ENCODE data around the gene RNF13.

DNA sequence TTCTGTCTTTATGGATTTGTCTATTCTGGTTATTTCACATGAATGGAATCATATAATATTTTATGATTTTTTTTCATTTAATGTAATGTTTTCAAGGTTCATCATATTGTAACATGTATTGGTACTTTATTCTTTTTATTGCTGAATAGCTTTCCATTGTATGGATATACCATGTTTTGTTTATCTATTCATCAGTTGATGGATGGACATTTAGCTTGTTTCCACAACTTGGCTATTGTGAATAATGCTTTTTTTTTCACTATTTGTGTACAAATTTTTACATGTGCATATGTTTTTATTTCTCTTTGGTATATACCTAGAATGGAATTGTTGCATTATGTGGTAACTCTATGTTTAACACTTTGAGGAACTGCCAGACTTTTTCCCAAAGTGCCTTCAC is 93.0 kb downstream of the RNF13 start:
- TF ChIP-seq, protein P1, sequence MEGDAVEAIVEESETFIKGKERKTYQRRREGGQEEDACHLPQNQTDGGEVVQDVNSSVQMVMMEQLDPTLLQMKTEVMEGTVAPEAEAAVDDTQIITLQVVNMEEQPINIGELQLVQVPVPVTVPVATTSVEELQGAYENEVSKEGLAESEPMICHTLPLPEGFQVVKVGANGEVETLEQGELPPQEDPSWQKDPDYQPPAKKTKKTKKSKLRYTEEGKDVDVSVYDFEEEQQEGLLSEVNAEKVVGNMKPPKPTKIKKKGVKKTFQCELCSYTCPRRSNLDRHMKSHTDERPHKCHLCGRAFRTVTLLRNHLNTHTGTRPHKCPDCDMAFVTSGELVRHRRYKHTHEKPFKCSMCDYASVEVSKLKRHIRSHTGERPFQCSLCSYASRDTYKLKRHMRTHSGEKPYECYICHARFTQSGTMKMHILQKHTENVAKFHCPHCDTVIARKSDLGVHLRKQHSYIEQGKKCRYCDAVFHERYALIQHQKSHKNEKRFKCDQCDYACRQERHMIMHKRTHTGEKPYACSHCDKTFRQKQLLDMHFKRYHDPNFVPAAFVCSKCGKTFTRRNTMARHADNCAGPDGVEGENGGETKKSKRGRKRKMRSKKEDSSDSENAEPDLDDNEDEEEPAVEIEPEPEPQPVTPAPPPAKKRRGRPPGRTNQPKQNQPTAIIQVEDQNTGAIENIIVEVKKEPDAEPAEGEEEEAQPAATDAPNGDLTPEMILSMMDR (IDR thresholded peaks at IDR 0.05), result no peak
- no peak for TF ChIP-seq ZFX (IDR thresholded peaks at IDR 0.05; ENCODE audit: borderline replicate concordance)
